Activated B cell treated with CpG ODN at 0.5 μM for 24 hours (primary cell): ENCODE data around the gene SLC43A3. TPM values are rescaled to one million over a fixed set of nuclear protein-coding genes. Genes with fewer than 3 reads are reported as not detected.
A peak's percentile ranks its signal among the peaks of the same experiment; 100 is the strongest.
"Not testable (repeated sequence)": the region's sequence is repeated elsewhere in the genome, so short reads cannot be mapped to it uniquely, and the experiment has no call there.

ENCODE experiments used
- ATAC-seq: fragments of 200-7000 bp; cut with Tn5 transposase; one replicate; pipeline ENCODE4 v1.10.0; 2021; ENCODE audit warnings: low read depth, mild to moderate bottlenecking, moderate library complexity
- CTCF ChIA-PET: fragments of 350-600 bp; sonication (Branson Sonifier 250); formaldehyde crosslinking; loops from one replicate; lab custom pipeline; 2021; ENCODE audit warnings: antibody characterized with exemption; lab: Charles Lee
- POLR2A ChIA-PET: fragments of 350-600 bp; sonication (Branson Sonifier 250); formaldehyde crosslinking; loops from one replicate; lab custom pipeline; 2021; ENCODE audit warnings: antibody characterized with exemption; lab: Charles Lee
- DNase-seq: peaks from one replicate; pipeline ENCODE4 v3.0.0; 2022
- H3K27ac Mint-ChIP-seq: one replicate; pipeline ENCODE4 v1.8.0; 2020; ENCODE audit warnings: mixed read lengths
- H3K27me3 Mint-ChIP-seq: one replicate; pipeline ENCODE4 v1.8.0; 2021; ENCODE audit warnings: mixed read lengths
- H3K36me3 Mint-ChIP-seq: one replicate; pipeline ENCODE4 v1.8.0; 2021; ENCODE audit warnings: low read depth, mixed read lengths
- H3K4me1 Mint-ChIP-seq: one replicate; pipeline ENCODE4 v1.8.0; 2021; ENCODE audit warnings: mixed read lengths
- H3K4me3 Mint-ChIP-seq: one replicate; pipeline ENCODE4 v1.8.0; 2020; ENCODE audit warnings: mild to moderate bottlenecking, mixed read lengths
- H3K9me3 Mint-ChIP-seq: one replicate; pipeline ENCODE4 v1.8.0; 2020; ENCODE audit warnings: mixed read lengths
- CTCF ChIP-seq: fragments of 200-600 bp; IDR thresholded peaks from one replicate; pipeline ENCODE4 v1.8.0; 2022; ENCODE audit warnings: antibody characterized with exemption, mild to moderate bottlenecking
- intact Hi-C: fragments of 100-400 bp; cut with micrococcal nuclease; formaldehyde crosslinking; loops from one replicate; pipeline ENCODE4 v1.15.1; 2024
- total RNA-seq: library from RNA; stranded (reverse); gene quantifications from 2 replicates; pipeline ENCODE4 v1.2.3, GENCODE V29; 2022

The SLC43A3 gene
- total RNA-seq, 1 donor from 2014 or later = 237 TPM

GRCh38 chr11:57405271-57405860, 21.6 kb downstream of the SLC43A3 start:
- Mint-ChIP-seq H3K4me1 (peaks cover 50% of the 10 kb centered on the region), H3K36me3 (peaks cover 51% of the 10 kb centered on the region), H3K4me3 (no peak overlapping the region), H3K9me3 (peaks cover 2% of the 10 kb centered on the region), H3K27me3 (no peaks in the 10 kb centered on the region), H3K27ac (peak overlapping the region; percentile 88)
- DNase-seq (no peak), ATAC-seq (no peak)
- ChIA-PET POLR2A (interaction anchor here (0.6 to 11.5 kb wide), 7 partner anchors 8 to 316 kb away, joined by 3 to 238 read pairs (median 3); partner anchors contain the start of genes SLC43A3 and SSRP1), CTCF (no interaction called here)
- TF ChIP-seq CTCF = no peak
- intact Hi-C loops = loop anchor here (5.0 kb wide), 1 partner anchor 77 kb away; no protein-coding TSS in a partner anchor

GRCh38 chr11:57403802-57404147, 23.1 kb downstream of the SLC43A3 start:
- CTCF ChIA-PET = no interaction called here
- peak; percentile 13 for ATAC-seq

DNA sequence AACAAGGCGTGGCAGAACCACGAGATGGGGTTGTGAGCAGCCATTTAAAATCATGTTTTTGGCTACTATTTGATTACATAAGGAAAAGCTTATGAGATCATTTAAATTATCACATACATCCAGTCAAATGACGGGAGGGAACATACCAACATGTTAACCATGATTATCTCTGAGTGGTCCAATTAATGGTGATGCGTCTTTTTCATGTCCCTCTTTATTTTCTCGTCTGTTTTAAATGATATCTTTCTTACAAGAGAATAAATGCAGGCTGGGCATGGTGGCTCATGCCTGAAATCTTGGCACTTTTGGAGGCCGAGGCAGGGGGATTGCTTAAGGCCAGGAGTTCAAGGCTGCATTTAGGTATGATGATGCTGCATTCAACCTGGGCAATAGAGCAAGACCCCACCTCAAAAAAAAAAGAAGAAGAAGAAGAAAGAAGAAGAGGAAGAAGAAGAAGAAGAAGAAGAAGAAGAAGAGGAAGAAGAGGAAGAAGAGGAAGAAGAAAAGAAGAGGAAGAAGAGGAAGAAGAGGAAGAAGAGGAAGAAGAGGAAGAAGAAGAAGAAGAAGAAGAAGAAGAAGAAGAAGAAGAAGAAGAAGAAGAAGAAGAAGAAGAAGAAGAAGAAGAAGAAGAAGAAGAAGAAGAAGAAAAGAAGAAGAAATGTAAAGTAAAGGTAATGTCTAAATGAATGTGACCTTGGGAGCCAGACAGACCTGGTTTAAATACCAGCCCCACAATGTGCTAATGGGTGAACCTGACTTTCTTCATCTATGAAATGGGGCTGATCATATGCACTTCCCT, 23.7 kb downstream of the SLC43A3 start:
- DNase-seq, H3K27me3 Mint-ChIP-seq, H3K4me3 Mint-ChIP-seq, H3K9me3 Mint-ChIP-seq, ATAC-seq, CTCF ChIA-PET, intact Hi-C loops: not testable (repeated sequence)
- POLR2A ChIA-PET = interaction anchor here (0.7 to 11.5 kb wide), 4 partner anchors 8 to 54 kb away, joined by 3 to 238 read pairs (median 3); partner anchors contain the start of gene SLC43A3
- H3K36me3 Mint-ChIP-seq = peaks cover 29% of the 10 kb centered on the region
- peak overlapping the region; percentile 43 for H3K27ac Mint-ChIP-seq
- H3K4me1 Mint-ChIP-seq = peaks cover 47% of the 10 kb centered on the region

More at GRCh38 chr11:57403802-57404147, 23.1 kb downstream of the SLC43A3 start:
- Mint-ChIP-seq H3K36me3 (peaks cover 35% of the 10 kb centered on the region), H3K4me3 (no peak overlapping the region), H3K27ac (peak overlapping the region; percentile 43), H3K4me1 (peaks cover 47% of the 10 kb centered on the region), H3K9me3 (peaks cover 2% of the 10 kb centered on the region), H3K27me3 (no peaks in the 10 kb centered on the region)
- POLR2A ChIA-PET = interaction anchor here (0.8 to 11.5 kb wide), 2 partner anchors 19 to 53 kb away, joined by 3 to 238 read pairs; partner anchors contain the start of gene SLC43A3
- intact Hi-C loops = no loop called here
- TF ChIP-seq CTCF = no peak
- no peak for DNase-seq

- POLR2A ChIA-PET = interaction anchor here (0.7 to 11.5 kb wide), 3 partner anchors 9 to 20 kb away, joined by 3 to 238 read pairs (median 3); partner anchors contain the start of gene SLC43A3
- no peak for TF ChIP-seq CTCF
- Mint-ChIP-seq H3K4me1 (peaks cover 40% of the 10 kb centered on the region), H3K36me3 (peaks cover 21% of the 10 kb centered on the region), H3K9me3 (peaks cover 2% of the 10 kb centered on the region), H3K27me3 (no peaks in the 10 kb centered on the region), H3K4me3 (no peak overlapping the region), H3K27ac (peak overlapping the region; percentile 24)
- CTCF ChIA-PET = no interaction called here
- DNase-seq (no peak), ATAC-seq (no peak)
- intact Hi-C loops = no loop called here
Observed at GRCh38 chr11:57402188-57403002, 24.5 kb downstream of the SLC43A3 start.

DNA sequence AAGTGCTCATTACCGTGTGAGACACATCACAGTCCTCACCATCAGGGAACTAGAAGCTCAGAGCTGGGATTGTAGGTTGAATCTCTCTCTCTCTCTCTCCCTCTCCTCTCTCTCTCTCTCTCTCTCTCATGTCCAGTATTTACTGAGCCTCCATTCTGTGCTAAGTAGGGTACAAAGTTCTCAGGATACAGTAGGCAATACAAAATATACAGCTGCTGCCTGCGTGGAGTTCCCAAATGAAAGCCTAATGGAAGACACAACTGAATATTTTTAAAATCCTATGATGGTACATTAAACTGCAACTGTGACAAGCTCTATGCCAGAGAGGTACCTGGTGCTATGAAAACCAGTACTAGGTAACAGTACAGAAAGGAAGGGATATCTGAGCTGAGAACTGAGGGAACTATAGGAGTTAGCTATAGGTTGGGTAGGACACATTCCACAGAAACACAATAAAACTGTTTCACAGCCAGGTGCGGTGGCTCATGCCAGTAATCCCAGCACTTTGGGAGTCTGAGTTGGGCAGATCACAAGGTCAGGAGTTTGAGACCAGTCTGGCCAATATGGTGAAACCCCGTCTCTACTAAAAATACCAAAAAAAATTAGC, 26.8 kb downstream of the SLC43A3 start:
- TF ChIP-seq CTCF = no peak
- no peaks in the 10 kb centered on the region for H3K27me3 Mint-ChIP-seq
- peaks cover 2% of the 10 kb centered on the region for H3K9me3 Mint-ChIP-seq
- peaks cover 2% of the 10 kb centered on the region for H3K36me3 Mint-ChIP-seq
- peaks cover 17% of the 10 kb centered on the region for H3K4me1 Mint-ChIP-seq
- POLR2A ChIA-PET = interaction anchor here (1.0 to 11.5 kb wide), 2 partner anchors 22 to 27 kb away, joined by 3 to 238 read pairs; partner anchors contain the start of gene SLC43A3
- CTCF ChIA-PET = interaction anchor here (1.5 to 1.9 kb wide), 3 partner anchors 11 to 58 kb away, joined by 3 to 5 read pairs (median 5); no protein-coding TSS in a partner anchor
- DNase-seq = no peak
- ATAC-seq = no peak
- intact Hi-C loops = no loop called here
- H3K27ac Mint-ChIP-seq = no peak overlapping the region
- H3K4me3 Mint-ChIP-seq = no peak overlapping the region
